Measurements from ENCODE around the gene NUP210L. TPM values are rescaled to one million over a fixed set of nuclear protein-coding genes. Genes with fewer than 3 reads are reported as not detected.
"Not testable (repeated sequence)": the region's sequence is repeated elsewhere in the genome, so short reads cannot be mapped to it uniquely, and the experiment has no call there.

Gene NUP210L
- total and polyA plus RNA-seq, 8 donors = 0.02 to 0.06 (median 0.05) TPM; not detected in 4

GRCh38 chr1:153985941-153986761, 168.7 kb downstream of the NUP210L start, which contains the start of gene RAB13:
Gene RAB13, minus strand, starts transcription at chr1:153986339. Its CDS starts 103 bp downstream, at chr1:153986236.
- Histone ChIP-seq H3K9me3 (no peaks in the 10 kb centered on the region), H3K27ac (peak within 1 kb of the TSS; percentile 24 to 81 (median 54)), H3K4me3 (peak within 1 kb of the TSS; percentile 26 to 63 (median 54)), H3K4me1 (peaks cover 0 to 9% (median 5%) of the 10 kb centered on the region in 3 donors), H3K27me3 (no peaks in the 10 kb centered on the region), H3K36me3 (no peaks in the 10 kb centered on the region)
- intact Hi-C loops (cut with DNase I) = loop anchor here in 2 of 3 donors (5.0 to 10.0 kb wide), 2 partner anchors 189 to 191 kb away; no protein-coding TSS in a partner anchor
- DNase-seq = peak; percentile 86 to 93 (median 89)
- ATAC-seq = peak; percentile 78 to 89 (median 84)
- WGBS, 2 donors = 0 to 2% methylated on average over 28 to 32 of the region's 32 CpGs
- TF ChIP-seq CTCF (IDR thresholded peaks at IDR 0.05) = no peak
- FAIRE-seq = no peak

GRCh38 chr1:153985341-153985912, 169.4 kb downstream of the NUP210L start:
- 10% methylated on average over 7 of the region's 7 CpGs for WGBS, 2 donors
- peak overlapping the region; percentile 26 to 63 (median 54) for H3K4me3 ChIP-seq
- no peaks in the 10 kb centered on the region for H3K9me3 ChIP-seq
- H3K36me3 ChIP-seq = no peaks in the 10 kb centered on the region
- TF ChIP-seq CTCF (IDR thresholded peaks at IDR 0.05) = no peak
- ATAC-seq = peak in 2 of 4 donors; percentile 6 to 14
- intact Hi-C loops (cut with DNase I) = loop anchor here in 2 of 3 donors (5.0 to 10.0 kb wide), 2 partner anchors 188 to 191 kb away; no protein-coding TSS in a partner anchor
- peaks cover 0 to 9% (median 5%) of the 10 kb centered on the region in 3 donors for H3K4me1 ChIP-seq
- peak in 1 of 6 donors; percentile 25 for DNase-seq
- FAIRE-seq = no peak
- peak overlapping the region in 2 of 4 donors; percentile 73 to 81 for H3K27ac ChIP-seq
- H3K27me3 ChIP-seq = no peaks in the 10 kb centered on the region

GRCh38 chr1:153984123-153984894, 170.6 kb downstream of the NUP210L start:
- 74 to 83% methylated on average over 6 of the region's 6 CpGs for WGBS, 2 donors
- Histone ChIP-seq H3K27ac (peak overlapping the region in 1 of 4 donors; percentile 73), H3K27me3 (no peaks in the 10 kb centered on the region), H3K4me1 (peaks cover 0 to 9% (median 5%) of the 10 kb centered on the region in 3 donors), H3K9me3 (no peaks in the 10 kb centered on the region), H3K36me3 (no peaks in the 10 kb centered on the region), H3K4me3 (no peak overlapping the region)
- ATAC-seq (no peak), DNase-seq (no peak), FAIRE-seq (no peak)
- intact Hi-C loops (cut with DNase I) = loop anchor here in 2 of 3 donors (5.0 to 10.0 kb wide), 2 partner anchors 182 to 190 kb away; no protein-coding TSS in a partner anchor
- no peak for TF ChIP-seq CTCF (IDR thresholded peaks at IDR 0.05)

- FAIRE-seq, H3K36me3 ChIP-seq, ATAC-seq, H3K27ac ChIP-seq, H3K27me3 ChIP-seq, H3K4me3 ChIP-seq, H3K9me3 ChIP-seq: not testable (repeated sequence)
- H3K4me1 ChIP-seq = peaks cover 0 to 13% (median 5%) of the 10 kb centered on the region in 3 donors
- intact Hi-C loops (cut with DNase I) = loop anchor here in 2 of 3 donors (5.0 to 10.0 kb wide), 2 partner anchors 179 to 187 kb away; no protein-coding TSS in a partner anchor
- DNase-seq = peak in 1 of 6 donors; percentile 7
- 91 to 94% methylated on average over 2 of the region's 2 CpGs for WGBS, 2 donors
Measured at GRCh38 chr1:153981735-153982134, 173.1 kb downstream of the NUP210L start.

- H3K4me1 ChIP-seq = peaks cover 0 to 15% (median 0%) of the 10 kb centered on the region in 3 donors
- H3K27me3 ChIP-seq; intact Hi-C loops (cut with DNase I); ATAC-seq; H3K4me3 ChIP-seq; FAIRE-seq; H3K9me3 ChIP-seq; H3K27ac ChIP-seq: not testable (repeated sequence)
- peaks cover 5 to 15% (median 14%) of the 10 kb centered on the region in 3 donors for H3K36me3 ChIP-seq
- peak in 1 of 6 donors; percentile 9 for DNase-seq
- WGBS, 2 donors = 90 to 91% methylated on average over 12 of the region's 12 CpGs
Measured at GRCh38 chr1:153979091-153979490, 175.8 kb downstream of the NUP210L start.

All from pancreas (tissue), 10 donors.